HepG2 (cell line): ENCODE data around the gene USP36. TPM values are rescaled to one million over a fixed set of nuclear protein-coding genes. Genes with fewer than 3 reads are reported as not detected.

Experiments used
- CAMTA2 ChIP-seq: sonication (generic); formaldehyde crosslinking; IDR thresholded peaks from 2 replicates; pipeline ENCODE4 v1.4.0; 2020; ENCODE audit warnings: mild to moderate bottlenecking, missing genetic modification reagents, borderline replicate concordance
- CENPBD1 ChIP-seq: sonication (generic); formaldehyde crosslinking; IDR thresholded peaks from 2 replicates; pipeline ENCODE4 v1.8.0; 2022; ENCODE audit warnings: missing genetic modification reagents, low read depth, mild to moderate bottlenecking, borderline replicate concordance
- DBP ChIP-seq: sonication (generic); formaldehyde crosslinking; IDR thresholded peaks from 2 replicates; pipeline ENCODE4 v1.4.0; 2020; ENCODE audit warnings: missing genetic modification reagents; ENCODE audit errors: not compliant biosample characterization
- KDM5A ChIP-seq: fragments of 200-600 bp; sonication (generic); IDR thresholded peaks from 2 replicates; pipeline ENCODE4 v1.7.0; 2018; ENCODE audit warnings: antibody characterized with exemption, mild to moderate bottlenecking, low read length, borderline replicate concordance
- KDM5B ChIP-seq: sonication (generic); formaldehyde crosslinking; IDR thresholded peaks from 2 replicates; pipeline ENCODE4 v1.4.0; 2020; ENCODE audit warnings: missing genetic modification reagents, mild to moderate bottlenecking, borderline replicate concordance
- KLF13 ChIP-seq: sonication (generic); formaldehyde crosslinking; IDR thresholded peaks from 2 replicates; pipeline ENCODE4 v1.4.0; 2020; ENCODE audit warnings: mild to moderate bottlenecking, missing genetic modification reagents
- MNT ChIP-seq: fragments of 450-650 bp; IDR thresholded peaks from 2 replicates; pipeline ENCODE4 v1.6.1; 2016
- NFIB ChIP-seq: sonication (generic); formaldehyde crosslinking; IDR thresholded peaks from 2 replicates; pipeline ENCODE4 v1.9.0; 2021; ENCODE audit warnings: missing genetic modification reagents, mild to moderate bottlenecking, borderline replicate concordance
- PRMT3 ChIP-seq: sonication (generic); formaldehyde crosslinking; IDR thresholded peaks from 2 replicates; pipeline ENCODE4 v1.8.1; 2022; ENCODE audit warnings: low read depth, mild to moderate bottlenecking, moderate library complexity, missing genetic modification reagents, borderline replicate concordance
- RARG ChIP-seq: sonication (generic); formaldehyde crosslinking; IDR thresholded peaks from 2 replicates; pipeline ENCODE4 v1.4.0; 2020; ENCODE audit warnings: low read depth, mild to moderate bottlenecking, missing genetic modification reagents
- TGIF2 ChIP-seq: IDR thresholded peaks from 2 replicates; pipeline ENCODE4 v1.6.1; 2016; ENCODE audit warnings: control low read depth, missing compliant biosample characterization
- TOPORS ChIP-seq: sonication (generic); formaldehyde crosslinking; IDR thresholded peaks from 2 replicates; pipeline ENCODE4 v1.8.0; 2023; ENCODE audit warnings: mild to moderate bottlenecking, missing genetic modification reagents
- ZBTB37 ChIP-seq: sonication (generic); formaldehyde crosslinking; IDR thresholded peaks from 2 replicates; pipeline ENCODE4 v1.4.0; 2020; ENCODE audit warnings: mild to moderate bottlenecking, missing genetic modification reagents
- ZKSCAN5 ChIP-seq: sonication (generic); formaldehyde crosslinking; IDR thresholded peaks from 2 replicates; pipeline ENCODE4 v1.5.1; 2020; ENCODE audit warnings: mild to moderate bottlenecking, missing genetic modification reagents
- ZMAT5 ChIP-seq: sonication (generic); formaldehyde crosslinking; IDR thresholded peaks from 2 replicates; pipeline ENCODE4 v1.5.0; 2020; ENCODE audit warnings: mild to moderate bottlenecking, low read depth, missing genetic modification reagents, borderline replicate concordance
- ZNF17 ChIP-seq: sonication (generic); formaldehyde crosslinking; IDR thresholded peaks from 2 replicates; pipeline ENCODE4 v1.5.0; 2020; ENCODE audit warnings: mild to moderate bottlenecking, missing genetic modification reagents
- ZNF335 ChIP-seq: sonication (generic); formaldehyde crosslinking; IDR thresholded peaks from 2 replicates; pipeline ENCODE4 v1.4.0; 2020; ENCODE audit warnings: missing genetic modification reagents
- ZNF547 ChIP-seq: sonication (generic); formaldehyde crosslinking; IDR thresholded peaks from 2 replicates; pipeline ENCODE4 v1.5.1; 2020; ENCODE audit warnings: mild to moderate bottlenecking, missing genetic modification reagents
- ZNF574 ChIP-seq: sonication (generic); formaldehyde crosslinking; IDR thresholded peaks from 2 replicates; pipeline ENCODE4 v1.4.0; 2020; ENCODE audit warnings: missing genetic modification reagents
- ZNF766 ChIP-seq: sonication (generic); formaldehyde crosslinking; IDR thresholded peaks from 2 replicates; pipeline ENCODE4 v1.5.0; 2020; ENCODE audit warnings: missing genetic modification reagents, borderline replicate concordance
- ZNF83 ChIP-seq: sonication (generic); formaldehyde crosslinking; IDR thresholded peaks from 2 replicates; pipeline ENCODE4 v1.4.0; 2020; ENCODE audit warnings: missing genetic modification reagents, mild to moderate bottlenecking, borderline replicate concordance
- polyA plus RNA-seq, 8 experiments: library from polyadenylated mRNA; depleted of rRNA in 3 of 8; stranded (reverse) in 7 of 8; unstranded in 1 of 8; fragments of >200 nt; fragmentation: Illumina TruSeq in 4 of 8; extraction: Trizol in 4 of 8; gene quantifications; 2 replicates each; pipeline versions ENCODE4 v1.2.1 to v1.2.3, GENCODE V29; 2011 to 2016; ENCODE audit warnings: low read depth in 4 of 8, missing spikeins in 1 of 8, mixed read lengths in 1 of 8; ENCODE audit not compliant: insufficient read depth in 1 of 8
- total RNA-seq, 5 experiments: library from RNA; depleted of rRNA; stranded (reverse); fragments of >200 nt; fragmentation: Illumina TruSeq; extraction: Trizol; gene quantifications; 2 replicates each; pipeline ENCODE4 v1.2.3, GENCODE V29; 2016; ENCODE audit warnings: low read depth in 1 of 5

The USP36 gene
- total and polyA plus RNA-seq, 2 of the 13 experiments (the other 11 are each of a cell fraction or from before 2014, with no cell fraction given), result 29.6 to 45.9 TPM

- TF ChIP-seq ZKSCAN5, result 0 out of 2 replicates have a peak, but pooled peaks have one; percentile 36
- TF ChIP-seq CAMTA2 (CRISPR knock-in tag), result no peak
- no peak for TF ChIP-seq PRMT3 (CRISPR knock-in tag)
- TF ChIP-seq ZNF83 (CRISPR knock-in tag), result no peak
- no peak for TF ChIP-seq CENPBD1
- TF ChIP-seq KDM5B (CRISPR knock-in tag), result peak; percentile 73; the same call in 1 of the 2 replicates
- no peak for TF ChIP-seq KLF13
- TF ChIP-seq MNT, result no peak
- TF ChIP-seq ZNF547 (CRISPR knock-in tag), result no peak
- TF ChIP-seq ZNF17, result 0 out of 2 replicates have a peak, but pooled peaks have one; percentile 49
- TF ChIP-seq NFIB, result no peak
- no peak for TF ChIP-seq KDM5A
- TF ChIP-seq ZBTB37 (CRISPR knock-in tag), result no peak
- no peak for TF ChIP-seq TGIF2 (CRISPR knock-in tag)
- TF ChIP-seq ZNF766 (CRISPR knock-in tag), result no peak
- TF ChIP-seq RARG (CRISPR knock-in tag), result no peak
- TF ChIP-seq ZNF335 (CRISPR knock-in tag), result 0 out of 2 replicates have a peak, but pooled peaks have one; percentile 27
- TF ChIP-seq ZMAT5 (CRISPR knock-in tag), result no peak
- TF ChIP-seq ZNF574 (CRISPR knock-in tag), result peak; percentile 67
- no peak for TF ChIP-seq DBP
- TF ChIP-seq TOPORS (CRISPR knock-in tag), result peak; percentile 88
Observed at GRCh38 chr17:78748730-78749317, 91.8 kb downstream of the USP36 start (continued).
